Naive B cell (primary cell): ENCODE measurements around the gene UTP11. TPM values are rescaled to one million over a fixed set of nuclear protein-coding genes. Genes with fewer than 3 reads are reported as not detected.
"Not testable (repeated sequence)": the region's sequence is repeated elsewhere in the genome, so short reads cannot be mapped to it uniquely, and the experiment has no call there.

Source experiments
- ATAC-seq, 2 donors: fragments of 150-1000 bp; cut with Tn5 transposase; 2 replicates each; pipeline ENCODE4 v1.10.0; 2021; ENCODE audit warnings: low read depth in 2 of 2, mild to moderate bottlenecking in 2 of 2, moderate library complexity in 2 of 2
- DNase-seq: peaks from one replicate; pipeline ENCODE4 v3.0.0; 2022
- H3K27ac Mint-ChIP-seq, 6 donors: one replicate each; pipeline ENCODE4 v1.8.0; 2020 to 2022; ENCODE audit warnings: mild to moderate bottlenecking in 6 of 6, mixed read lengths in 6 of 6, moderate library complexity in 5 of 6, inconsistent platforms in 2 of 6
- H3K27me3 Mint-ChIP-seq, 3 donors: one replicate each; pipeline ENCODE4 v1.8.0; 2021 to 2022; ENCODE audit warnings: mixed read lengths in 3 of 3, mild to moderate bottlenecking in 1 of 3
- H3K36me3 Mint-ChIP-seq, 2 donors: one replicate each; pipeline ENCODE4 v1.8.0; 2020 to 2022; ENCODE audit warnings: mixed read lengths in 2 of 2, inconsistent platforms in 1 of 2, mild to moderate bottlenecking in 1 of 2
- H3K4me1 Mint-ChIP-seq, 3 donors: one replicate each; pipeline ENCODE4 v1.8.0; 2020 to 2022; ENCODE audit warnings: mixed read lengths in 3 of 3, inconsistent platforms in 1 of 3, mild to moderate bottlenecking in 1 of 3, moderate library complexity in 1 of 3
- H3K4me3 Mint-ChIP-seq, 8 donors: one replicate each; pipeline ENCODE4 v1.8.0; 2020 to 2022; ENCODE audit warnings: mild to moderate bottlenecking in 8 of 8, mixed read lengths in 8 of 8, moderate library complexity in 8 of 8, inconsistent platforms in 2 of 8
- H3K9me3 Mint-ChIP-seq, 7 donors: one replicate each; pipeline ENCODE4 v1.8.0; 2020 to 2022; ENCODE audit warnings: mixed read lengths in 7 of 7, mild to moderate bottlenecking in 5 of 7, inconsistent platforms in 2 of 7, moderate library complexity in 1 of 7
- polyA plus RNA-seq, 6 donors: library from polyadenylated mRNA; unstranded; fragments of 300-500 nt; fragmentation: Illumina TruSeq; gene quantifications; one replicate each; pipeline ENCODE4 v1.2.3, GENCODE V29; 2021; ENCODE audit warnings: low read depth in 6 of 6

Gene UTP11, protein sequence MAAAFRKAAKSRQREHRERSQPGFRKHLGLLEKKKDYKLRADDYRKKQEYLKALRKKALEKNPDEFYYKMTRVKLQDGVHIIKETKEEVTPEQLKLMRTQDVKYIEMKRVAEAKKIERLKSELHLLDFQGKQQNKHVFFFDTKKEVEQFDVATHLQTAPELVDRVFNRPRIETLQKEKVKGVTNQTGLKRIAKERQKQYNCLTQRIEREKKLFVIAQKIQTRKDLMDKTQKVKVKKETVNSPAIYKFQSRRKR
- polyA plus RNA-seq: 10 to 100 TPM; 19.2 to 25.3 (median 20.9) TPM

DNA sequence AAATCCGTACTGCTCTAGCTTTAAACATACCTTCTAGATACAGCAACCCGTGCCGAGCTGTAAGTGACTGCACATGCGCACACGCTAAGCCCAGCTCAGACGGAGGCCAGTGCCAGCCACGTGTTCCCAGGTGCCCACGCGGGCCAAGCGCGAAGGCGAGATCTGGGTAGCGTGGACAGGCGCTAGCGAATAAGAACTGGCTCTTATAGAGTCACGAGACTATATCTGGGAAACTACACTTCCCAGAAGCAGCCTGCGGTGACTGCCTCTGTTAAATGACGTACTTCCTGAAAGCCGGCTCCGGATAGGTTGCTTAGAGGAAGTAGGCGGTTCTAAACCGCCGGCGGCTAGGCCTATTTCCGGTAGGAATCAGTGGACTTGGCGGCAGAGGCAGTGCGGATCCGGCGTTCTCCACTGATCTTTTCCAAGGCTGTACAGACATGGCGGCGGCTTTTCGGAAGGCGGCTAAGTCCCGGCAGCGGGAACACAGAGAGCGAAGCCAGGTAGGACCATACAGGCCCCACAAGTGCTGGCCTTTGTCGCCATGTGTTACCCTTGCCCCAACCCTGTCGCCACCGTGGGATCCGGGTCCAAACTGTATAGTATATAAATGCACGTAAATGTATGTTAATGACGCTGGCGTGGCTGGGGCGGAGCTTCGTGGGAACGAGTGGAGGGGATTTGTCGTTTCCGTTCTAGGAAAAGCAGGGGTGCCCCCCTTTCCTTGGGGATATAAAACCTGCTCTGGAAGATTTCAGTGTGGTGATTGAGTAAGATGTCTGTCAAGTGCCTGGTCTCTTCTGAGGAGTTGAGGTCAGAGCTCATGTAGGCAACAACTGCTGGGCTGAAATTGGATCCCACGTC lies at the start of gene UTP11:
Gene UTP11, plus strand, starts transcription at position 372 of the 864 bp plus-strand sequence. Its CDS starts 69 bp downstream, at position 441.
- Mint-ChIP-seq H3K4me1 (peaks cover 20 to 31% (median 23%) of the 10 kb centered on the region in 3 donors), H3K4me3 (peak within 1 kb of the TSS; percentile 96 to 100 (median 100)), H3K27ac (peak within 1 kb of the TSS; percentile 97 to 100 (median 99)), H3K27me3 (no peaks in the 10 kb centered on the region), H3K36me3 (no peaks in the 10 kb centered on the region), H3K9me3 (peaks cover 0 to 5% (median 3%) of the 10 kb centered on the region in 7 donors)
- ATAC-seq (peak; percentile 99), DNase-seq (peak; percentile 90)

DNA sequence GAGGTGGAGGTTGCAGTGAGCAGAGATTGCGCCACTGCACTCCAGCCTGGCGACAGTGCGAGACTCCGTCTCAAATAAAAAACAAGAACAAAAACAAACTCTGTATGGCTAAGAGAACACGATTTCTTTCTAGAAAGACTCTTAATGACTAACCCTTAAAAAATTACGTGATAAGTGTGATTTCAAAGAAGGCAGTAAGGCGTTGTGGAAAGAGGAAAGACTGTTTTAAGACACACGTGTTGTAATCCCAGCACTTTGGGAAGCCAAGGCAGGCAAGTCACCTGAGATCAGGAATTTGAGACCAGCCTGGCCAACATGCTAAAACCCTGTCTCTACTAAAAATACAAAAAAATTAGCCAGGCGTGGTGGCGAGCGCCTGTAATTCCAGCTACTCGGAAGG lies 48.4 kb upstream of the UTP11 start:
- H3K9me3 Mint-ChIP-seq, H3K4me1 Mint-ChIP-seq, ATAC-seq, DNase-seq, H3K27ac Mint-ChIP-seq, H3K4me3 Mint-ChIP-seq, H3K27me3 Mint-ChIP-seq: not testable (repeated sequence)
- peaks cover under 1 to 22% of the 10 kb centered on the region in 2 donors for H3K36me3 Mint-ChIP-seq

DNA sequence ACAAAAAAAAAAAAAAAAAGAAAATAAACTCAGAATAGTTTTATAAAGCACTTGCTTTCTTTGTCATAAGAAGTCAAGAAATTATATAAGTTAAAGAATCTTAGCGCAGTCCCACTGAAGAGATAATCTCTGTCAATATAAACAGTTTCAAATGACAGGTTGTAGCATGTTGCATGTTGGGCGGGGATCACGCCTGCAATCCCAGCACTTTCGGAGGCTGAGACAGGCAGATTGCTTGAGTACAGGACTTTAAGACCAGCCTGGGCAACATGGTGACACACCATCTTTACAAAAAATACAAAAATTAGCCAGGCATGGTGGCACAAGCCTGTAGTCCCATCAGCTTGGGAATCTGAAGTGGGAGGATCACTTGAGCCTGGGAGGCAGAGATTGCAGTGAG lies 47.2 kb upstream of the UTP11 start:
- ATAC-seq: no peak
- Mint-ChIP-seq H3K9me3 (no peaks in the 10 kb centered on the region), H3K36me3 (peaks cover 9 to 23% of the 10 kb centered on the region in 2 donors), H3K4me3 (no peak overlapping the region), H3K4me1 (no peaks in the 10 kb centered on the region), H3K27ac (peak overlapping the region in 1 of 6 donors; percentile 81), H3K27me3 (no peaks in the 10 kb centered on the region)
- DNase-seq: no peak

DNA sequence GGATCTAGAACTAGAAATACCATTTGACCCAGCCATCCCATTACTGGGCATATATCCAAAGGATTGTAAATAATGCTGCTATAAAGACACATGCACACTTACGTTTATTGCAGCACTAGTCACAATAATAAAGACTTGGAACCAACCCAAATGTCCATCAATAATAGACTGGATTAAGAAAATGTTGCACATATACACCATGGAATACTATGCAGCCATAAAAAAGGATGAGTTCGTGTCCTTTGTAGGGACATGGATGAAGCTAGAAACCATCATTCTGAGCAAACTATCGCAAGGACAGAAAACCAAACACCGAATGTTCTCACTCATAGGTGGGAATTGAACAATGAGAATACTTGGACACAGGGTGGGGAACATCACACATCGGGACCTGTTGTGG lies 38.9 kb upstream of the UTP11 start:
- peaks cover 3 to 17% (median 8%) of the 10 kb centered on the region in 3 donors for H3K4me1 Mint-ChIP-seq
- H3K36me3 Mint-ChIP-seq: peaks cover 34 to 35% of the 10 kb centered on the region in 2 donors
- H3K4me3 Mint-ChIP-seq, DNase-seq, H3K27me3 Mint-ChIP-seq, H3K27ac Mint-ChIP-seq, ATAC-seq, H3K9me3 Mint-ChIP-seq: not testable (repeated sequence)

DNA sequence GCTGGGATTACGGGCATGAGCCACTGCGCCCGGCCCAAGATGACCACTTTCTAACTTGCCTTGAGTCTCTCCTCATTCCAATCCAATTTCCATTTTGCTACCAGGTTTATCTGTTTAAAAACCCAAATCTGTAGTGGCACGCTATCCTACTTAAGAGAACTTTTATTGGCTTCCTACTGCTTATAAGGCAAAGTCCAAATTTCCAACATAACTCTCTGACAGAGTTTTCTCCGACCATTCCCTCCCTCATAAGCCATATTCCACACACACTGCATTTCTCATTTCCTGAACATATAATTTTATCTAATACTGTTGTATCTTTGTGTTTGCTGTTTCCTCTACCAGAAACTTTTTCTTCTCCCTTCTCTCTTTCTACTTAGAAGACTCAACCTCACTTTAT lies 38.0 kb upstream of the UTP11 start:
- ATAC-seq (no peak), DNase-seq (no peak)
- Mint-ChIP-seq H3K27ac (peak overlapping the region in 1 of 6 donors; percentile 88), H3K27me3 (no peaks in the 10 kb centered on the region), H3K4me3 (peak overlapping the region in 1 of 8 donors; percentile 29), H3K4me1 (peaks cover 3 to 17% (median 8%) of the 10 kb centered on the region in 3 donors), H3K36me3 (peaks cover 29 to 33% of the 10 kb centered on the region in 2 donors), H3K9me3 (peaks cover 0 to 2% (median 0%) of the 10 kb centered on the region in 7 donors)

DNA sequence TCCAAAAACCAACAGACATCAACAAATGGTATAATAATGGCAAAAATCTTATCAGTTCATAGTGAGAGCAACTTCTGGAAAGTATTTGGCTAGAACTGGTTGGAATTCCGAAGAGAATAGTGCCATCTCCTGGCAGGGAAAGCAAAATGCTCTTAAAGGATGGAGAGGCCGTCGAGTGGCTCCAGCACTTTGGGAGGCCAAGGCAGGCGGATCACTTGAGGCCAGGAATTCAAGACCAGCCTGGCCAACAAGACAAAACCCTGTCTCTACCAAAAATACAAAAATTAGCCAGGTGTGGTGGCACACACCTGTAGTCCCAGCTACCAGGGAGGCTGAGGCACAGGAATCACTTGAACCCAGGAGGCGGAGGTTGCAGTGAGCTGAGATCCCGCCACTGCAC lies 37.5 kb upstream of the UTP11 start:
- not testable (repeated sequence) for H3K9me3 Mint-ChIP-seq, DNase-seq, H3K27me3 Mint-ChIP-seq, ATAC-seq, H3K4me3 Mint-ChIP-seq
- H3K27ac Mint-ChIP-seq: peak overlapping the region in 2 of 6 donors; percentile 37 to 88
- H3K36me3 Mint-ChIP-seq: peaks cover 26 to 31% of the 10 kb centered on the region in 2 donors
- H3K4me1 Mint-ChIP-seq: peaks cover 3 to 17% (median 8%) of the 10 kb centered on the region in 3 donors

DNA sequence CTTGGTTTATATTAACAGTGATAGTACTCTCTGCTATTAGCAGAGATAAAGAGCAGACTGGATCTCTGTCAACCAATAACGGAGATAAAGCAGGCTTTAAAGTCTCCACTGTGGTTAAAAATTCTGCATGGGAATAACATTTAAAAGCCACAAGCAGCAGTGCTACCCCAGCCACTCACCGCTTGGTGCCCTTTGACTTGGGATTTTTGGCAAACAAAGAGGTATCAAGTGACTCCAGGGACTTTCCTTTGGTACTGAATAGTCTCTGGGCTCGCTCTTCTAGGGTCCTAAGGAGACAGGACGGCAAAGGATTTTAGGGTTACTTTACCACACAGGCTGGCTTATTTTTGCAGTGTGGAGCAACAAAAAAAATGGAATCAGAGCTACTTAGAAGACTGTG lies 34.0 kb upstream of the UTP11 start:
- peaks cover 0 to 8% (median 0%) of the 10 kb centered on the region in 3 donors for H3K4me1 Mint-ChIP-seq
- H3K27ac Mint-ChIP-seq: peak overlapping the region in 2 of 6 donors; percentile 34 to 70
- ATAC-seq (no peak), DNase-seq (no peak)
- H3K9me3 Mint-ChIP-seq: peaks cover 0 to 2% (median 0%) of the 10 kb centered on the region in 7 donors
- no peak overlapping the region for H3K4me3 Mint-ChIP-seq
- H3K36me3 Mint-ChIP-seq: peaks cover 26 to 36% of the 10 kb centered on the region in 2 donors
- no peaks in the 10 kb centered on the region for H3K27me3 Mint-ChIP-seq

DNA sequence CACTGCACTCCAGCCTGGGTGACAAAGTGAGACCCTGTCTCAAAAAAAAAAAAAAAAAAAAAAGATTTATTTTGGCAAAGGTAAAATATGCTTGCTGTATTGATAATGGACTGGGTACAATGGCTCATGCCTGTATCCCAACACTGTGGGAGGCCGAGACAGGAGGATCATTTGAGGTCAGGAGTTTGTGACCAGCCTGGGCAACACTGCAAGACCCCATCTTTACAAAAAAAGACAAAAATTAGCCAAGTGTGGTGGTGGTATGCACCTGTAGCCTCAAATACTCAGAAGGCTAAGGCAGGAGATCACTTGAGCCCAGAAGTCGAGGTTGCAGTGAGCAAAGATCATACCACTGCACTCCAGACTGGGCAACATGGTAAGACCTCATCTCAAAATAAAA lies 29.0 kb upstream of the UTP11 start:
- Mint-ChIP-seq H3K4me3 (no peak overlapping the region), H3K27ac (no peak overlapping the region)

DNA sequence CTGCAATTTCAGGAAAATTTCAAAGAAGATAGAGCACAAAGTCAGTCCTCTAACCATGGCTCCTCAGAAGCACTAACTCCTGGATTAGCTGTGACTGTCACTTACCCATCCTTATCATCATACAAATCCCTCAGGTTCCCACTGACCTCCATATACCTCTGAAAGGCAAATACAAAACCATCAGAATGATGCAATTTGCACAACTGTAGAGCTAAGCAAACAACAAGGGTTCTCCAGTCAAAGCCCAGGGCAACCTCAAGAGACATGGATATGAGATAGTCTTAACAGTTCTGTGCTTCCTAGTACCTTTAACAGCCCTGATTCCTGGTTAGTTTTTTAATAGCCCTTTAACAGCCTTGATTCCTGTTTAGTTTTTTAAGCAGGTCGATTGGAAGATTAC lies 24.9 kb upstream of the UTP11 start:
- no peaks in the 10 kb centered on the region for H3K27me3 Mint-ChIP-seq
- H3K36me3 Mint-ChIP-seq: peaks cover 5 to 19% of the 10 kb centered on the region in 2 donors
- H3K9me3 Mint-ChIP-seq: no peaks in the 10 kb centered on the region
- peaks cover 9 to 24% (median 23%) of the 10 kb centered on the region in 3 donors for H3K4me1 Mint-ChIP-seq
- DNase-seq: no peak
- peak overlapping the region in 3 of 8 donors; percentile 20 to 91 (median 66) for H3K4me3 Mint-ChIP-seq
- H3K27ac Mint-ChIP-seq: peak overlapping the region in 1 of 6 donors; percentile 57
- ATAC-seq: no peak

More for the DNA sequence above, 29.0 kb upstream of the UTP11 start:
- Mint-ChIP-seq H3K9me3 (no peaks in the 10 kb centered on the region), H3K36me3 (peaks cover 19 to 20% of the 10 kb centered on the region in 2 donors), H3K27me3 (no peaks in the 10 kb centered on the region), H3K4me1 (peaks cover 3 to 8% (median 6%) of the 10 kb centered on the region in 3 donors)
- no peak for DNase-seq
- no peak for ATAC-seq

DNA sequence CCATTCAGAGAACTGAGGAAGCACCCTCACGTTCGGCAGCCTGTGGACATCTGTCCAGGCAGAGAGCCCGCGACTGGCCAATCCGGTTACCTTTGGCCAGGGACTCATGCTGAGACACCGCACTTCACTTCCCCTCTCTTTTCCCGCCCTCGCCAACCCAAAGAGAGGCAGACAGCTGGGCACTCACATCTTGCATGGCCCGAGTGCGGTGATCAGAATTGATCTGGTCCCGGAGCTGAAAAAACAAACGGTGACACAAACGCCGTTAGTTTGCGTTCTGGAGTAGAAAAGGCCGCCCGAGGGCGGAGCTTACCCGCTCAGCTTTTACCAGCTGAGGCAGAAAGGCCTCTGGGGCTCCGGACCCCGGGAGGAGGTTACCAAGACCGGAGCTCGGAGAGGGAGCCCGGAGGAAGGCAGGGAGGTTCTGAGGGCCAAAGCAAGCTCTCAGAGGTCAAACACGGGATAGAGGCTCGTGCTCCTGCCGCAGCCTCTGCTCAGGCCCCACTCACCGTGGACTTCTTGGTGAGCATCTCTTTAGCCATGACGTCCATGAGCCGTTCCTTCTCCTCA lies 23.1 kb upstream of the UTP11 start:
- H3K4me3 Mint-ChIP-seq: peak overlapping the region; percentile 91 to 100 (median 98)
- peaks cover 5 to 19% of the 10 kb centered on the region in 2 donors for H3K36me3 Mint-ChIP-seq
- peaks cover 9 to 24% (median 23%) of the 10 kb centered on the region in 3 donors for H3K4me1 Mint-ChIP-seq
- DNase-seq (no peak), ATAC-seq (peak; percentile 10 to 18)
- peak overlapping the region in 5 of 6 donors; percentile 93 to 98 (median 96) for H3K27ac Mint-ChIP-seq
- H3K27me3 Mint-ChIP-seq: no peaks in the 10 kb centered on the region
- no peaks in the 10 kb centered on the region for H3K9me3 Mint-ChIP-seq

DNA sequence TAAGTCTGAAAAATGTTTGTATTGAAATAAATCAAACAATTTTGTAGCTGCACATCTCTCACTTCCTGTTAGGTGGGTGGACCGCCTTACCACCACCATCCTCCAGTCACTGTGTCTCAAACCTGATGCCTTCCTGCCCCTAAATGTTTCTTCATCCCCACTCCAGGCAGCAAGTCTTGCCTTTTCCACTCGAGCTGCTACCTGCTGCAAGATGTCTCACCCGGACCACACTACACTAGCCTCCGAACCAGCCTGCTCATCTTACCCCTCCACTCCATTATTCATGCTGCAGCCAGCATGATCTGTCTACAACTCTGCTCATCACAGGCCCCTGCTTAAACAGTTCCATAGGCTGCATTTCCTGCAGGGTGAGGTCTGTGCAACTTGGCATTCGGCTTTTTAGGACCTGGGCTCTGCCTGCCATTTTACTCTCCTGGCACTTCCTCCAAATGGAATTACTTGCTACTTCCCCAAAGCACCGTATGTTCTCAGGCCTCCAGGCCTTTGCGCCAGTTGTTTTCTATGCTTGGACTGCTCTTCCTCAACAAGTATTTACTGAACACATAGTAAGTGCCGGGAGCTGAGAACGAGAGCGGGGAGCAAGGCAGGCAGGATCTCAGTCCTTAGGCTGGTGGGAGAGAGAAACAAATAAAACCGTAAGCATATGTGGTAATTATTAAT lies 17.5 kb upstream of the UTP11 start:
- peaks cover 0 to 2% of the 10 kb centered on the region in 2 donors for H3K36me3 Mint-ChIP-seq
- no peaks in the 10 kb centered on the region for H3K9me3 Mint-ChIP-seq
- H3K4me1 Mint-ChIP-seq: peaks cover 19 to 30% (median 24%) of the 10 kb centered on the region in 3 donors
- H3K27ac Mint-ChIP-seq: peak overlapping the region in 2 of 6 donors; percentile 16 to 37
- H3K27me3 Mint-ChIP-seq: no peaks in the 10 kb centered on the region
- DNase-seq (no peak), ATAC-seq (no peak)
- H3K4me3 Mint-ChIP-seq: peak overlapping the region in 7 of 8 donors; percentile 52 to 91 (median 80)

DNA sequence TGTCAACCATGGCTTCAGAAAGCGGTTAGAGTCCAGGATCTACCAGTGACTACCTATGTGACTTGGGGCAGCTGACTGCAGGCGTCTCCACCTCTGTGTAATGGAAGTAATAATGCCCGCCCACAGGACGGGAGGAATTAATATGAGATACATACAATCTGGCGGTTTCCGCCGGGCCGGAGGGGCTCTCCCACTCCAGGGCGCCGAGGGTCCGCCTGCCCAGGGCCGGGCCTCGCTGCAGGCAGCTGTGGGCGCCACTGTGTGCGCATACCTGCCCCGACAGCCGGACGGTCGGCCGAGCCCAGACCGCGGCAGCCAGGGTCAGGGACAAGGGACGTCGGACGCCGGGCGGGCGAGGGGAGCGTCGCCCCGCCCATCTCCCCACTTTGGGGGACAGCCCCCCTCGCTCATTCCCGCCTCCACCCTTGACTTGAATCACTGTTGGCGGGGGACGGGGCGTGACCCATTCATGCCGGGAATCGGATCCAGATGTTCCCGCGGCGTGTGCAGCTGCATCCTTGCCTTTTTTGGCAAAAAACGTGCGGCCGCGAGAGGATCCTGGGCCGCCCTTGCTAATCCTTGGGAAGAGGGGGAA lies 16.7 kb upstream of the UTP11 start:
- DNase-seq (no peak), ATAC-seq (peak; percentile 62 to 66)
- no peaks in the 10 kb centered on the region for H3K36me3 Mint-ChIP-seq
- H3K9me3 Mint-ChIP-seq: no peaks in the 10 kb centered on the region
- H3K4me1 Mint-ChIP-seq: peaks cover 12 to 32% (median 24%) of the 10 kb centered on the region in 3 donors
- peak overlapping the region; percentile 33 to 91 (median 78) for H3K4me3 Mint-ChIP-seq
- peak overlapping the region in 2 of 6 donors; percentile 36 to 65 for H3K27ac Mint-ChIP-seq
- no peaks in the 10 kb centered on the region for H3K27me3 Mint-ChIP-seq
